SW480 (cell line): ENCODE results near the gene DCLK1.

Experiments
- DNase-seq: peaks from one replicate; pipeline ENCODE4 v3.0.0-alpha.2; 2016; ENCODE audit warnings: low spot score

DCLK1 gene

GRCh38 chr13:36131222-36131930 is at the start of gene DCLK1:
Gene DCLK1, minus strand, starts transcription at chr13:36131382.
- DNase-seq, result no peak

DNA sequence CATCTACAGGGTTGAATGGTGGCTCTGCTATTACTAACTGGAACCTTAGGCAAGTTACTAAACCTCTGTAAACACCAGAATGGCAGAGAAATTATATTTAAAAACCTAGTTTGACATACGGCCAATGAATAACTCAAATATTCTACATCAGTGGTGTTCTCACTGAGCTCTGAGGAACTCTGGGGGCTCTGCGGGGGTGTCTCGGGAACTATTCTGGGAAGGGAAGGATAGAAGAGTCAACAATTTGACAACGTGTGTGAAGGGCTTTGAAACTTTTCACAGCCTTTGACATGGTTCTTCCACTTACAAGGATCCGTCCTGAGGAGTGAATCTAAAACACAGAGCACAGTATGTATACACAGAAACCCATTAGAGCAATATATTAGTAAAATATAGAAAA is 44.4 kb upstream of the DCLK1 start:
- DNase-seq, result no peak

GRCh38 chr13:36174923-36175322 is 43.7 kb upstream of the DCLK1 start:
- DNase-seq, result no peak

- no peak for DNase-seq
Observed at GRCh38 chr13:36173571-36174322, 42.6 kb upstream of the DCLK1 start.

- DNase-seq, result no peak
Observed at GRCh38 chr13:36166046-36166445, 34.9 kb upstream of the DCLK1 start.

GRCh38 chr13:36163809-36164308 is 32.7 kb upstream of the DCLK1 start:
- DNase-seq, result no peak

DNA sequence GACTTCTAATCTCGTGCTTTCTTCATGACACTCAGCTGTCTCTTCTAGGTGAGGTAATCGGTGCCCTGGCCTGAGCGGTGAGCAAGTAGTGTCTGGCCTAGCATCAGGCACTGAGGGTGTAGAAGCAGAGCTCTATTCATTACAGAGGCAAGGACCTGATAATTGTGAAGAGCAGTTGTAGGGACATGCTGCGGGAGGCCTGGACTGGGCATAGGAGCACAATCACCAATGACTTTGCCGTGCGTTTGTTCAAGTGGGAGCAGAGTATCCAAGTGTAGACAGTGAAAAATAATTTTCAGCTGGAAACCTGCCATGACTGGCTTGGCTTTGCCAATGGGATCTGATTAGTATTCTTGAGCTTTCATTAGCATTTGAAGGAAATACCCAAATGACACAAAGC is 32.1 kb upstream of the DCLK1 start:
- DNase-seq, result no peak

DNA sequence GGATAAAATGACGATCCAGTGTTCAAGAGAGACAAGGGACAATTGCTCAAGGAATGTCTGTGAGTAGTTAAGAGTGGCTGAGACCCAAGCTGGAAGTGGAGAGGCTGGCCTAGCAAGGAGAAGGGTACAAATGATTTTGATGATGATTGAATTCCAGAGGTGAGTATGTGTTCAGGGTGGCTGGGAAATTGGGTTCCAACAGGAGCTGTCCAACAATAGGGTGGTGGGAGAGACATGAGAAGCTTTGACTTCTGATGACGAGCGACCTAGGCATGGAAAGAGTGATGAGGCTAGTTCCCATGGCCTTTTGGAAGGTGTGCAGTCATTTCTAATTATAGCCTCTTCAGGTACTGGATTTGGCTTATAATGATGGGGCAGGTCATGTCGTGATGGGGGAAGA is 29.1 kb upstream of the DCLK1 start:
- DNase-seq, result no peak

- no peak for DNase-seq
Observed at GRCh38 chr13:36158611-36159010, 27.4 kb upstream of the DCLK1 start.

GRCh38 chr13:36157480-36157879 is 26.3 kb upstream of the DCLK1 start:
- DNase-seq, result no peak

- DNase-seq, result no peak
Observed at GRCh38 chr13:36154567-36155291, 23.5 kb upstream of the DCLK1 start.

DNA sequence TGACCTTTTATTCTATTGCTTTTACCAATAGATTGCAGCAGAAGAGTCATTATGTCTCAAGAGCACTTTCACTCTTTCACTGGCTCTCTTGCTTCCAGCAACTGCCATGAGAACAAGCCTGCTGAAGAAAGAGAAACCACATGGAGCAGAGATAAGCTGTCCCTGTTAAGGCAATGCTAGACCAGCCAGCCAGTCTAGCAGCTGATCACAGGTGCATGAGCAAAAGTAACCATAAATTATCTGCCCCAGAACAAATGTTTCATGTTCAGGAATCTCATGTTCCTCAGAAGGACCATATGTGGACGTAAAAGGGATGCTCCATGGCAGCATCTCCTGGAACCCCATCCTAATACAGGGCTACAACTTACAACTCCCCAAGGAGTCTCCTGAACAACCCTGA is 20.4 kb upstream of the DCLK1 start:
- DNase-seq, result no peak

GRCh38 chr13:36148446-36148845 is 17.3 kb upstream of the DCLK1 start:
- DNase-seq, result no peak

GRCh38 chr13:36147330-36147729 is 16.1 kb upstream of the DCLK1 start:
- DNase-seq, result no peak

DNA sequence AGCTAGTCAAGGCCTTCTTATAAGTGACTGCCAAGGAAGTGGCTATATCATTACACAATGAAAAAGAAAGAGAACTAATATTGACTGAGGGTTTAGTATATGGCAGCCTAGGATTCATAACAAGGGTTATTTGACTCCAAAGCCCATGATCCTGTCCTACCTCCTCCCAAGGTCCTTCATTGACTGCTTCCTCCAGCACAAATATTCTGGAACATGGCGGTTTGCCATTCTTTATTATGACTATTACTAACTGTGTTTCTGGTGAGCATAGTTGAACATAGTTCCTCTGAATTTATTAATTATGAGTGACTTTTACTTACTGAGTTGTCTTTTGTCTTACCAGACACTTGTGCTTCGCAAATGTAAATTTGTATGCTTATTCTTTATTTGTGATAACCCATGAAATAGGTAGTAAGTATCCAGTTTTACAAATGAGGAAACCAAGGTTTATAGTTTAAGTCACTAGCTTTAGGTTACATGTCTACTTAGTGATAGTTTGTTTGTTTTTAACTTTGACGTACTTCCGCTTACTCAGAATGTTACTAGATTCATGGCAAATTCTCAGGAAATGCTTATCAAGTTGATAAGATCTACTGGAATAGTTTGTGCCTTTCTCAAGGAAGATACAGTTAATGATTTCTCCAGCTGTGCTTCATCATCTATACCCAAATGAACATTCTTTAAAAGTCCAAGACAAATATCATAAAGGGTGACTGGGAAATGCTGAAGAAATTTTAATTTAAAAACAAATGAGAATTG is 15.5 kb upstream of the DCLK1 start:
- DNase-seq, result no peak

DNA sequence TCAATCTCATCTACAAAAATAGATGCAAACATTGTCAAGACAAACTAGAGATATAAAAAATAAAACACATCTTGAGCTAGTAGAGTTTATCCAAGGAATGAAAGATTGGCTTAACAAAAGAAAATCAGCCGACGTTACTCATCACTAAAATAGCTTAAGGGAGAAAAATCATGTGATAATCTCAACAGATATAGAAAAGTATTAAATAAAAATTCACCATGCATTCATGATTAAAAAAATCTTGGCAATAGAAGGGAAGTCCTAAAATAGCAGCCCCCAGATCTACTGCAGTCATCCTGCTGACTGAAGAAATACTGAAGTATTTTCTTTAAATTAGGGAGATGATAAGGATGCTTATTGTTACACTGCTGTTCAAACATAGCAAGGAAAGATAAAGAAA is 12.6 kb upstream of the DCLK1 start:
- DNase-seq, result no peak

GRCh38 chr13:36142735-36143134 is 11.6 kb upstream of the DCLK1 start:
- DNase-seq, result no peak

GRCh38 chr13:36135876-36136275 is 4.7 kb upstream of the DCLK1 start:
- no peak for DNase-seq

DNA sequence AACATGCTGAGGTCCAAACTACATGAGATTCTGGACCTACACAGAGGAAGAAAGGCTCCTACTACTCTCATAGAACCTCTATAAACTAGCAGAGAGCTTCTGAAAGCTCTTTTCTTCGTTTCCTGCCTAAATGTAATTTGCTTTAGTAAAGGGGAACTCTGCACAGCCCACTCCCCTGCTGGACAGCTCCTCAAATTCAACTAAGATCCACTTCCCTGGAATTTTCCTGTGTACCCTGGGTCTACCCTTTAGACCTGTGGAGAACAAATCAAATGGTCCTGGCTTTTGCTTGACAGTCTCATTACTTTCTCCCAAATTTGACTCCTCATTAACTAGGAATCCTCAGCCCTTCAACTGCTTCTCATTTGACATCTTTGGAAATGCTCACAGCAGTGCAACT is 3.5 kb upstream of the DCLK1 start:
- DNase-seq, result no peak

- no peak for DNase-seq
Observed at GRCh38 chr13:36133950-36134626, 2.9 kb upstream of the DCLK1 start.

DNA sequence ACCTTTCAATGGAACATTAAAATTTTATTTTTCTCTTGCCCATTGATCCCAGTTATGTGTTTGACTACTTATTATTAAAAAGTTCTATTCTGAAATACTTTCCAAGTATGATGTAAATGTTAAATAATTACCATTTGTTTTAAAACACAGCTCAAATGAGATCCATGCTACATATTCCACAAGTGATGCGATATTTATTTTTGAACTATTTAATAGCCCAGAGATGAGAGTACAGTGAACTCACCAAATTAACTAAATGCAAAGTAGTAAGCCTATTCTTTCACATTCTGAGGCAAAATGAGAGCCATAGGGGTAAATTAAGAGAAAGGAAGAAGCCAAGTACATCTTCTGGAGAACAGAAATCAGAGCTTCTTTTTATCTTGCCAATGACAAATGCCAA is 1.2 kb upstream of the DCLK1 start:
- no peak for DNase-seq

DNA sequence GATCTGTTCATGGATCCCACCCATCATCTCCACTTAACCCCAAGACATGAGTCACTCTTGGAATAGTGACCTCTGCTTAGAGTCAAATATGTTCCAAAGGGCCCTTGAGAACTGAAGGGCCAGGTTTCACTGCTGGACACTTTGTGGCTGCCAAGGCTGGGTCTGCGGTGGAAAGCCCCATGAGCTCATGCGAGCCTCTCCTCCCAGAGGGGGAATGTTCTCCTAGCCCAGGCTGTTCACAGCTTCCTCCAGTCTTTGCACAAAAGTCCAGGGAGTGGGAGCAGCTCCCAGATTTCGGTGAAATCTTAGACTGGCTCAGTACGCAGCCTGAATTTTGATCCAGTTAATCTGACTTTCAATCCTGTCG is 732 bp upstream of the DCLK1 start:
- no peak for DNase-seq
